Upper lobe of left lung (tissue), 4 donors: ENCODE results near the gene CEP170B.

Source experiments
- EP300 ChIP-seq, 4 donors: sonication (generic); formaldehyde crosslinking; IDR thresholded peaks; one replicate each; pipeline ENCODE4 v1.5.1; 2017; ENCODE audit warnings: antibody characterized with exemption in 4 of 4, control low read depth in 2 of 4
- POLR2A ChIP-seq, 4 donors: fragments of 450-650 bp; IDR thresholded peaks; one replicate each; pipeline ENCODE4 v1.5.1; 2016 to 2017; ENCODE audit warnings: antibody characterized with exemption in 4 of 4, mild to moderate bottlenecking in 2 of 4
- TF ChIP-seq, protein P1 (sequence below), 6 experiments: fragments of 450-650 bp in 4 of 6; fragments of 200-600 bp in 2 of 6; sonication (generic) in 2 of 6; IDR thresholded peaks; one replicate each; pipeline ENCODE4 v1.5.1; 2016 to 2019; ENCODE audit warnings: antibody characterized with exemption in 6 of 6

DNA sequence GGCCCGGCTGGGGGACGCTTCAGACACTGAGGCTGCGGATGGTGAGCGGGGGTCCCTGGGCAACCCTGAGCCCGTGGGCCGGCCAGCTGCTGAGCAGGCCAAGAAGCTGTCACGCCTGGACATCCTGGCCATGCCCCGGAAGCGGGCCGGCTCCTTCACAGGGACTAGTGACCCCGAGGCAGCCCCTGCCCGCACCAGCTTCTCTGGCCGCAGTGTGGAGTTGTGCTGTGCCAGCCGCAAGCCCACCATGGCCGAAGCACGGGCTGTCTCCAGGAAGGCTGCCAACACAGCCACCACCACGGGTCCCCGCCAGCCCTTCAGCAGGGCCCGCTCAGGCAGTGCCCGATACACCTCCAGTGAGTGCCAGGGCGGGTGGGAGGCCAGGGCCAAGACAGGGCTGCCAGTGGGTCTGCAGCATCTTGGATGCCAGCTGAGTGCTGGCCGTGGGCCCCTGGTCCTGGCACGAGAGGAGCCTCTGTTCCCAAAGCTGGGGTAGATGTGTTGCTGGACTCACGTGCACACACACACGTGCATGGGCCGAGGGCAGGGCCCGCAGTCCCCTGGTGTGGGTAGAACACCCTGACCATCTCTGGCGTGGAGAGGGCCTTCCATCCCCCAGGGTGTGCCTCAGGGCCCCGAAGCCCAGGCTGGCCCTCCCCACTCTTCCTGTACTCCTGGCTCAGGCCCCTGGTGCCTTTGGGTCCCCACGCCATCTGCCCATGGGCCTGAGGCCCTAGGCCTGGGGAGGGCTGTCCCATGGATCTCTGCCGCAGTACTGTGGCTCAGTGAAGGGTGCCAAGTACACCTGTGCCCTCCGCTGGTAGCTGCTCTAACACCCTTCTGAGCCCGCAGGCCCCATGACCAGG lies 22.8 kb downstream of the CEP170B start:
- no peak for TF ChIP-seq EP300 (IDR thresholded peaks at IDR 0.05)
- no peak for TF ChIP-seq POLR2A (IDR thresholded peaks at IDR 0.05)
- TF ChIP-seq, protein P1, sequence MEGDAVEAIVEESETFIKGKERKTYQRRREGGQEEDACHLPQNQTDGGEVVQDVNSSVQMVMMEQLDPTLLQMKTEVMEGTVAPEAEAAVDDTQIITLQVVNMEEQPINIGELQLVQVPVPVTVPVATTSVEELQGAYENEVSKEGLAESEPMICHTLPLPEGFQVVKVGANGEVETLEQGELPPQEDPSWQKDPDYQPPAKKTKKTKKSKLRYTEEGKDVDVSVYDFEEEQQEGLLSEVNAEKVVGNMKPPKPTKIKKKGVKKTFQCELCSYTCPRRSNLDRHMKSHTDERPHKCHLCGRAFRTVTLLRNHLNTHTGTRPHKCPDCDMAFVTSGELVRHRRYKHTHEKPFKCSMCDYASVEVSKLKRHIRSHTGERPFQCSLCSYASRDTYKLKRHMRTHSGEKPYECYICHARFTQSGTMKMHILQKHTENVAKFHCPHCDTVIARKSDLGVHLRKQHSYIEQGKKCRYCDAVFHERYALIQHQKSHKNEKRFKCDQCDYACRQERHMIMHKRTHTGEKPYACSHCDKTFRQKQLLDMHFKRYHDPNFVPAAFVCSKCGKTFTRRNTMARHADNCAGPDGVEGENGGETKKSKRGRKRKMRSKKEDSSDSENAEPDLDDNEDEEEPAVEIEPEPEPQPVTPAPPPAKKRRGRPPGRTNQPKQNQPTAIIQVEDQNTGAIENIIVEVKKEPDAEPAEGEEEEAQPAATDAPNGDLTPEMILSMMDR (IDR thresholded peaks at IDR 0.05), result no peak
